Measurements from ENCODE around the gene PTPRJ.

DNA sequence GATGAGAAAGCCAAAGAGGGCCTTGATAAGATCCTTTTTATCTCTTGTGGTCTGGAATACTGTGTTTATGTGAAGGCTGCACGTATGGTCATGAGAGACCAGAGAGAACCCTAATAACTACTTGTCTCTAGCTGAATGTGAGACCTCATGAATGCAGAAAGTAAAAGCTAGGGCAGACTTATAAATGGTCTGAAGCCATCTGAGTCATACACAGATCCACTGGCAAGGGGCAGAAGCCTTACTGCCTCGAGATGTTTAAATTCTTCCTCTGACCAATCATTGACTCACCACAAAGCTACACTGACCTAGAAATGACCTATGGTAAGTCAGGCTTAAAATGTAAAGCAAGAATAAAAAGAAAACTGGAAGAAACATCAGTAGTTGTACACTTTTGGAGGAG is 213.5 kb downstream of the PTPRJ start:
- no peak for TF ChIP-seq RCOR1 (IDR thresholded peaks at IDR 0.05; ENCODE audit: insufficient replicate concordance, low read length)
- no peak for TF ChIP-seq POLR2A (IDR thresholded peaks at IDR 0.05; ENCODE audit: low read depth, low read length)
- TF ChIP-seq RAD21 (IDR thresholded peaks at IDR 0.05; ENCODE audit: low read length) = no peak
